K562 (cell line): ENCODE data around the gene B3GAT1. TPM values are rescaled to one million over a fixed set of nuclear protein-coding genes. Genes with fewer than 3 reads are reported as not detected.

Experiments used
- ATAC-seq: fragments of 200-7000 bp; cut with Tn5 transposase; 3 replicates; pipeline ENCODE4 v1.9.1; 2020; ENCODE audit warnings: moderate library complexity
- BruUV-seq: library from RNA; stranded (reverse); fragments of 400-500 nt; replicated peaks from 2 replicates; lab custom pipeline; 2021; lab: Mats Ljungman, UMichigan
- CTCF ChIA-PET: fragments of 300-600 bp; formaldehyde crosslinking; extraction: SDS; loops from one replicate; lab custom pipeline; 2021; ENCODE audit warnings: low intra/inter-chr PET ratio; lab: Yijun Ruan, JAX
- POLR2A ChIA-PET: fragments of 300-600, 350-650 bp; sonication (Branson Sonifier 250); formaldehyde crosslinking; extraction: SDS; loops from one replicate; lab custom pipeline; 2021; ENCODE audit warnings: antibody characterized with exemption, inconsistent platforms; lab: Yijun Ruan, JAX
- DNase-seq, 4 experiments: peaks; one replicate each; pipeline versions ENCODE4 v3.0.0 to v3.0.0-alpha.2; 2011 to 2018; ENCODE audit warnings: low spot score in 3 of 4, mixed read lengths in 3 of 4; ENCODE audit errors: extremely low read depth in 1 of 4
- FAIRE-seq: peaks from 2 replicates; lab custom pipeline; 2011; peaks lifted over from hg19 to GRCh38; lab: Jason Lieb, UNC
- H2AFZ ChIP-seq: 2 replicates; pipeline ENCODE4 v1.6.0; 2011; ENCODE audit warnings: low read depth, low read length, control low read depth, inconsistent platforms
- H3K27ac ChIP-seq: fragments of 200-600 bp; 3 replicates; pipeline ENCODE4 v1.8.0; 2011; ENCODE audit warnings: low read depth, mild to moderate bottlenecking, control low read depth, inconsistent platforms, low read length, moderate library complexity, mixed read lengths; ENCODE audit errors: extremely low read depth
- H3K27me3 ChIP-seq, 2 experiments: fragments of 300-600 bp in 1 of 2; 2 replicates in 1 of 2; 3 replicates in 1 of 2; pipeline versions ENCODE4 v1.6.0 to v1.8.0; 2011; ENCODE audit warnings: inconsistent platforms in 2 of 2, low read length in 2 of 2, mild to moderate bottlenecking in 1 of 2, mixed read lengths in 1 of 2, moderate library complexity in 1 of 2; ENCODE audit not compliant: control insufficient read depth in 2 of 2, insufficient read depth in 2 of 2
- H3K36me3 ChIP-seq: fragments of 300-600 bp; 3 replicates; pipeline ENCODE4 v1.8.0; 2011; ENCODE audit warnings: mild to moderate bottlenecking, low read length, inconsistent platforms; ENCODE audit not compliant: control insufficient read depth, insufficient read depth
- H3K4me1 ChIP-seq, 2 experiments: fragments of 200-600 bp in 1 of 2; replicated peaks in 1 of 2; 2 replicates in 1 of 2; 3 replicates in 1 of 2; pipeline versions ENCODE4 v1.5.1 to v1.8.0; 2011; ENCODE audit warnings: inconsistent platforms in 2 of 2, low read length in 2 of 2, mild to moderate bottlenecking in 1 of 2, mixed read lengths in 1 of 2, moderate library complexity in 1 of 2; ENCODE audit not compliant: control insufficient read depth in 2 of 2, insufficient read depth in 2 of 2
- H3K4me2 ChIP-seq: 2 replicates; pipeline ENCODE4 v1.6.1; 2011; ENCODE audit warnings: low read length, control low read depth, inconsistent platforms, mixed read lengths; ENCODE audit not compliant: insufficient read depth
- H3K4me3 ChIP-seq: fragments of 200-600 bp; sonication (generic), shearing (Covaris generic); 2 replicates; pipeline ENCODE4 v1.5.1; 2016; ENCODE audit warnings: control low read depth, inconsistent platforms
- H3K79me2 ChIP-seq: fragments of 200-600 bp; 3 replicates; pipeline ENCODE4 v1.8.0; 2011; ENCODE audit warnings: low read length, inconsistent platforms; ENCODE audit not compliant: control insufficient read depth, insufficient read depth
- H3K9ac ChIP-seq, 2 experiments: 2 replicates each; pipeline versions ENCODE4 v1.6.0 to v1.6.1; 2011; ENCODE audit warnings: low read depth in 2 of 2, low read length in 2 of 2, control low read depth in 1 of 2, inconsistent platforms in 1 of 2, mild to moderate bottlenecking in 1 of 2, mixed read lengths in 1 of 2; ENCODE audit not compliant: insufficient read depth in 1 of 2
- H3K9me1 ChIP-seq: one replicate; pipeline ENCODE4 v1.6.0; 2011; ENCODE audit warnings: inconsistent platforms, mild to moderate bottlenecking, low read length, moderate library complexity; ENCODE audit not compliant: control insufficient read depth, insufficient read depth
- H3K9me3 ChIP-seq: replicated peaks from 2 replicates; pipeline ENCODE4 v1.5.1; 2011; ENCODE audit warnings: low read depth, low read length, inconsistent platforms; ENCODE audit not compliant: control insufficient read depth, insufficient read depth
- H4K20me1 ChIP-seq: replicated peaks from 2 replicates; pipeline ENCODE4 v1.6.1; 2011; ENCODE audit warnings: low read length, inconsistent platforms, mixed read lengths; ENCODE audit not compliant: control insufficient read depth, insufficient read depth
- COPS2 ChIP-seq: fragments of 450-650 bp; conservative IDR thresholded peaks from 2 replicates; pipeline ENCODE4 v1.6.1; 2016; ENCODE audit warnings: mild to moderate bottlenecking, moderate library complexity
- HINFP ChIP-seq: fragments of 450-650 bp; conservative IDR thresholded peaks from 2 replicates; pipeline ENCODE4 v1.6.1; 2016; ENCODE audit warnings: missing genetic modification characterization, low read depth, mild to moderate bottlenecking, control low read depth, missing compliant biosample characterization
- ILK ChIP-seq: fragments of 450-650 bp; IDR thresholded peaks from 2 replicates; pipeline ENCODE4 v1.6.1; 2016; ENCODE audit warnings: missing genetic modification characterization, low read depth, mild to moderate bottlenecking, missing compliant biosample characterization, moderate library complexity, borderline replicate concordance
- NKRF ChIP-seq: fragments of 450-650 bp; IDR thresholded peaks from 2 replicates; pipeline ENCODE4 v1.6.1; 2016; ENCODE audit warnings: borderline replicate concordance
- RREB1 ChIP-seq: fragments of 250-450 bp; sonication (Bioruptor Pico); IDR thresholded peaks from 2 replicates; pipeline ENCODE4 v1.4.0; 2020
- THRA ChIP-seq: fragments of 450-650 bp; IDR thresholded peaks from 2 replicates; pipeline ENCODE4 v1.6.1; 2017; ENCODE audit warnings: mild to moderate bottlenecking, moderate library complexity
- ZNF175 ChIP-seq: fragments of 200-800 bp; sonication (Bioruptor generic); IDR thresholded peaks from 2 replicates; pipeline ENCODE4 v1.6.1; 2016; ENCODE audit warnings: low read depth, mild to moderate bottlenecking, missing genetic modification characterization, missing compliant biosample characterization
- ZNF444 ChIP-seq: fragments of 250-450 bp; sonication (Bioruptor Pico); IDR thresholded peaks from 2 replicates; pipeline ENCODE4 v1.4.0; 2020; ENCODE audit warnings: mild to moderate bottlenecking, moderate library complexity
- ZNF699 ChIP-seq: fragments of 250-450 bp; sonication (Bioruptor Pico); IDR thresholded peaks from 2 replicates; pipeline ENCODE4 v1.8.0; 2021; ENCODE audit warnings: mild to moderate bottlenecking, moderate library complexity; ENCODE audit not compliant: insufficient replicate concordance
- WGBS: fragments of 100-300 bp; shearing (Covaris generic); methylation state at CpG from one replicate; pipeline ENCODE4 v1.1.6; 2016; ENCODE audit warnings: low coverage, mixed read lengths; ENCODE audit not compliant: insufficient coverage; ENCODE audit errors: missing lambda C conversion rate; 5-methylcytosine and 5-hydroxymethylcytosine counted together
- in situ Hi-C: fragments of 300-500 bp; cut with MboI; formaldehyde crosslinking; loops from 4 replicates; pipeline ENCODE4 v1.15.0; 2018; ENCODE audit warnings: inconsistent platforms, mixed read lengths
- intact Hi-C: fragments of 100-400 bp; cut with micrococcal nuclease; formaldehyde crosslinking; loops from 2 replicates; pipeline ENCODE4 v1.14.2; 2022
- polyA plus RNA-seq, 8 experiments: library from polyadenylated mRNA; depleted of rRNA in 4 of 8; stranded (reverse) in 5 of 8; unstranded in 3 of 8; fragments of >200 nt; fragmentation: Nextera tagmentation in 2 of 8; fragmentation: Illumina TruSeq in 1 of 8; extraction: Ambion mirVana in 2 of 8; extraction: Trizol in 1 of 8; gene quantifications; 2 replicates each; pipeline versions ENCODE4 v1.2.1 to v1.2.3, GENCODE V29; 2011 to 2014; ENCODE audit warnings: inconsistent platforms in 1 of 8, missing spikeins in 1 of 8
- total RNA-seq, 7 experiments: library from RNA; depleted of rRNA in 6 of 7; stranded (reverse); fragments of >200 nt in 6 of 7; fragmentation: Illumina TruSeq in 2 of 7; extraction: Trizol in 2 of 7; gene quantifications; 2 replicates each; pipeline versions ENCODE4 v1.2.1 to v1.2.3, GENCODE V29; 2011 to 2021; ENCODE audit warnings: low replicate concordance in 1 of 7

B3GAT1 gene
- total and polyA plus RNA-seq, 9 of the 15 experiments (the other 6 are each of a cell fraction or from before 2014, with no cell fraction given): 0.01 to 0.53 (median 0.14) TPM; not detected in 1

- Histone ChIP-seq H3K79me2 (no peaks in the 10 kb centered on the region), H3K9me1 (no peaks in the 10 kb centered on the region), H3K27me3 (no peaks in the 10 kb centered on the region), H2AFZ (no peak overlapping the region), H3K4me3 (no peak overlapping the region), H3K36me3 (no peaks in the 10 kb centered on the region), H4K20me1 (no peaks in the 10 kb centered on the region), H3K9me3 (no peaks in the 10 kb centered on the region), H3K9ac (no peak overlapping the region), H3K4me2 (no peak overlapping the region), H3K27ac (no peak overlapping the region), H3K4me1 (no peaks in the 10 kb centered on the region)
- ChIA-PET POLR2A (no interaction called here), CTCF (no interaction called here)
- TF ChIP-seq ZNF444 (CRISPR knock-in tag): no peak
- no peak for TF ChIP-seq NKRF
- TF ChIP-seq ZNF699: no peak
- TF ChIP-seq ILK (tag): no peak
- TF ChIP-seq RREB1: no peak
- TF ChIP-seq COPS2: no peak
- no peak for TF ChIP-seq THRA
- no peak for TF ChIP-seq ZNF175 (CRISPR knock-in tag)
- no peak for TF ChIP-seq HINFP
- FAIRE-seq (no peak), ATAC-seq (no peak), DNase-seq (no peak)
- in situ Hi-C loops (no loop called here), intact Hi-C loops (no loop called here)
- 40% methylated on average over 6 of the region's 6 CpGs for WGBS
- no TSS peak for BruUV-seq
These were observed 62.8 kb downstream of the B3GAT1 start for GRCh38 chr11:134349109-134349801.
